NCI-H524 treated with DMSO at 0.1 percent for 48 hours (cell line): Measurements from ENCODE around the gene PEMT.

Experiments
- DNase-seq: peaks from one replicate; lab custom pipeline; 2025; lab: John Stamatoyannopoulos, UW

The PEMT gene

DNA sequence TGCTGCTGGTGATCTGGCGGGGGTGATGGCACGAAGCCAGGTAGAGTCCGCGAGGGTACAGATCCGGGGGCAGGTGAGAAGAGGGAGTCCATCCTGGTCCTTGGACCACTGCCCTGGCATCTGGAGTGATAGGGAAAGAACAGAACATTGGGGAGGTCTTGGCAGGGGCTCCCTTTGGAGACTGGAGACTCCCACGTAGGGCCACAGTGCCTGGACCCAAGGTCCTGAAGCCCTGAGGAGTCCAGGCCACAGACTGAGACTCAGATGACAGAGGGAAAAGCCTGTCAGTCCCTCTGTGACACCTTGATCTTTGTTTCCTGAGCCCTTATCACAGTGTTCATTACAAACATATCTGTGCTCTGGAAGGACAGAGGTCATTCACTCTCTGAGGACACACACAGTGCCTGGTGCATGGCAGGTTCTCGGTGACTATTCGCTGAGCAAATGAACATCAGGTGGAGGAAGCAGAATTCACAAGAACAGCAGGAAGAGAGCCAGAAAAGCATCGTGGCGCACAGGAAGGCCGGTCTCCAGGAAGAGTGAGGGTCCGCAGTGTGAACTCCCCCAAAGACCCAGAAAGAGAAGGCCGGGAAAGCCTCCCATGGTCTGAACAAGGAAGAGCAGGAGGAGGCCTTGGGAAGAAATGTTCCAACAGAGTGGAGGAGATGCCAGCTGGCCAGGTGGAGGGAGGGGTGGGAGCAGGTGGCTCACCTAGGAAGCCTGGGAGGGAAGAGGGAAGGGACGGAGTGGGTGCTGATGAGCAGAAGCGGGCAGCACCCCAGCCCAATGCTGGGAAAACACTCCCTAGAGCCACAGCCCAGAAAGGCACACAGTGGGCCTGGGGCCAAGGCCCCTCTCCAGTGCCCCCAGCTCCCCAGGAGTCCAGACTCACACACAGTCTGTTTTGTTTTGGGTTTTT, 20.5 kb downstream of the PEMT start:
- DNase-seq, result no peak

DNA sequence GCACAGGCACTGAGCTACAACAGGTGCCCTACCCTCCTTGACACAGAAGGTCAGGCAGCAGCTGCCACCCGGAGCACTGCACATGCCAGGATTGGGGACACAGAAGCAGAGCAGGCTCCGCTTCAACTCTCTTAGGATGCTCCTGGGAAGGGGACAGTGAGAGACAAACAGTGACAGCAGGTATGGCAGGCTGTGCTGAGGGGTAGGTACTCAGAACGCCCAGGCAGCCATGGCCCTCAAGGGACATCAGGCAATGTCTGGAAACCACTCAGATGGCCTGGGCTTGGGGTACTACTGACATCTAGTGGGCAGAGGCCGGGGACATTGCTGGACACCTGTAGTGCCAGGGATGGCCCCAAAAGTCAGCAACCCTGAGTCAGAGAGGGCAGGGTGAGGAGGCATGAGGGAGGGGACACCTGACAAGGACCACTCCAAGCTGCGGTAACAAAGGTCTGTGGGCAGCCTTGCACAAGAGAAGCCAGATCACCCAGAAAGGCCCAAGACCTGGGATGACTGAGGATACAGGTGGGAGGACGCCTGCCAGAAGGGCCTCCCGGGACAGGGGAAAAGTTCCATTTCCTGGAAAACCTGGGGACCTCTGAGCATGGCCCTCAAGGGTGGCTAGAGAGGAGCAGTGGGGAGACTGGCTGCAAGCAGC, 21.2 kb downstream of the PEMT start:
- peak; percentile 74 for DNase-seq

DNA sequence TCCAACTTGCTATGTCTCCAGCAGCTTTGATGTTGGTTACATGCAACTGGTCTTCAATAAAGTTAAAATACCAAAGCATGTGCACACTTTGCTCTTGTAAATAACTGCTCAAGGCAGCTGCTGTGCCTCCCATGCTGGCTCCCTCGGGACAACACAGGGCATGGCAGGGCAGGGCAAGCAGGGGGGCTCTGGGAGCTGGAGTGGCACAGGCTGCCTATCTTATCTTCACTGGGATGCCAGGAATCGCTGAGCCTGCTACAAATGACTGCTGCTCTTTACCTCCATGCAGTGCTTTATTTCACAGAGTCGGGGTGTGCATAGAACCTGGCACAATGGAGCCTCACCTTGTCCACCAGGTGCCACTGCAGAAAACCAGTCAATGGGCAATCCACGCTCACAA, 21.8 kb downstream of the PEMT start:
- no peak for DNase-seq

DNA sequence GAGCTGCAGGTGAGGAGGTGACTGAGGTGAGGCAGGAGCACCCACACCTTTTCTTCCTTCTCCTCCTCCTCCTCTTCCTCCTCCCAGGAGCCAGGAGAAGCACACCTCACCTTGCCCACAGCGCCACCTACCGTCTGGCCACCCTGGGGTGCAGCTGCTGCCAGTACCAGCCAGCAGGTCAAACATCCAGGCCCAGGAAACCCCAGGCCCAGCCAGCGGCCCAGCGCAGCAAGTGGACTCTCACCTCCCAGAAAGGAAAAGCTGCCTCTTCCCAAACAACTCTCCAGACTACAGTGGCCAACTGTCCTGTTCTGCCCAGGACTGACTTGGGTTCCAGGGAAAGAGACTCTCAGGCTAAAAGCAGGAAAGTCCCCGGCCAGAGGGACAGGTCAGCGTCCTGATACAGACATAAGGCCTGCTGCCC, 22.7 kb downstream of the PEMT start:
- DNase-seq, result no peak

DNA sequence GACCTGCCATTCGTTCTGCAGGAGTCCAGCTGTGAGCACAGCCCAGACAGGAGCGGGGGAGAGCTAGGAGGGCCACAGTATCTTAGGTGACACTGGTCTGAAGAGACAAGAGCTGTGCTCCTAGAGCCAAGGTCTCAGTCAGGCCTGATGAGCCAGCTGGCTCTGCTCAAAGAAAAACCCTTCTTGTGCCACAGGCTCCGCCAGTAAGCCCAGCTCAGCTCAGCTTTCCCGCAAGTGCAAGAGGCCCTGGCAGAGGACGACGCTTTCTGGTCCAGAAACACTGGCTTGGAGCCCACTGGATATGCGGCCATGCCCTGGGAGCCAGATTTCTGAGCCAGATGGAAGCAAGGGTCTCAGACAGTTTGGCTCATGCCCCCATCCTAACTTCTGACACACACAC, 23.9 kb downstream of the PEMT start:
- peak; percentile 22 for DNase-seq

DNA sequence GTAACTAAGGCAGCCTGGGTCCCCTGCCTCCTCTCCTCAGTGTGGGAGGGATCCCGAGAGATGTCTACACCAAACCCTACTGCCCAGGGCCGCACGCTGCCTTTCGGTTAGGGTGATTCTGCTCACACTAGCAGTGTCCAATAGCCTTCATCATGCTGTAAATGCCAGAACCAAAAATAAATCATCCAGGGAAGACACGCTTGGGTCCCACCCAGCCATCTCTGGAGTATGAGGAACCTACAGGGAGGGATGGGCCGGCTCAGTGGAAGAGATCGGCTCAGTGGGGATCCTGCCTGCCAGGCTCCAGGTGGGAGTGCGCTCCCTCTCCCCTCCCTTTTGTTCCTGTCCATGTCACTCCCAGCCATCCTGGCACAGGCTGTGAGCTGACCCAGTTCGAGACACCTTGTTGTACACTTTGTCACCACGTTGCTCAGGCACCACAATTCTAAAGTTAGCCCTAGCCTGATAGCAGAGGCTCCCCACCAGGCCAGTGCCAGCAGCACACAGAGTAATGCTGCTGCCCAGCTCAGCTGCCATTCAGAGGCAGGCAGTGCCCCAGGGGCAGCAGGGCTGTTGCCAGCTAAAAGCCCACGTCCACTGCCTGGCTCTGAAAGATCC, 24.5 kb downstream of the PEMT start:
- DNase-seq, result no peak

DNA sequence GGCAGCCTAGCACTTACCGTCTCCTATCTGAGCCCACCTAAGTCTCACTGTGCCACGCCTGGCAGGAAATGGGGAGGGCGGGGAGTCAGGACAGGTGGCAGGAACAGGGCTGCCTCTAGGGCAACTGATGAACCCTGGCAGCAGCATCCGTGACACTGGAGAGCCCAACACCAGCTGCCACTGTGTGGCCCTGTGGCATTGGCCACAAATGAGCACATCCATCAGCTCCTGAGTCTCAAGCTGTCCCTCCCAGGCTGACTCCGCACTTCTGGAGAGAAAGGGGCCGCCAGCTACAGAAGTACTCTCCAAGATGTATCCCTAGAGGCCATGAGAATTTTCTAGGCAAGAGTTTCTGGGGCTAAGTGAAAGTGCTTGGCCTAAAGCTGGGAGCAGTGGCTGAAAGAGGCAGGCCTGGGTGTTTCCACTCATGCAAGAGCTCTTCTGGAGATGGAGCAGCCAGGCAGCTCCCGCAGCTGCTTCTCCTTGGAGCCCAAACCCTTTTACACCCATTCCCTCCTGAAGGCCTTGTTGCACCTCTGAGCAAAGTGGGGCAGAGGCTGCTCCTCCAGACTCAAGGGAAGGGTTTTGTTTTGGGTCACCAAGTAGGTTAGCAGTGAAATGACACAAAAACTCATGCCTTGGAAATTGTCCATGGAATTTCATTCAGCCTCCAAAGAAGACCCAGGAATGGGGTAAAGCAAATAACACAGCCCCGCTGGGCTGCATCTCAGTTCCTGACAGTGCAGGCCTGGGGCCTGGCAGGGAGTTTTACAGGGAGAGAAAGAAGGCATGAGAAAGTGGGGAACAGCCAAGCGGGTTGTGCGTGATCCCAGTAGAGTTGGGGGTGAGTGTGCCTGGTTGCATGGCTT, 25.8 kb downstream of the PEMT start:
- no peak for DNase-seq

DNA sequence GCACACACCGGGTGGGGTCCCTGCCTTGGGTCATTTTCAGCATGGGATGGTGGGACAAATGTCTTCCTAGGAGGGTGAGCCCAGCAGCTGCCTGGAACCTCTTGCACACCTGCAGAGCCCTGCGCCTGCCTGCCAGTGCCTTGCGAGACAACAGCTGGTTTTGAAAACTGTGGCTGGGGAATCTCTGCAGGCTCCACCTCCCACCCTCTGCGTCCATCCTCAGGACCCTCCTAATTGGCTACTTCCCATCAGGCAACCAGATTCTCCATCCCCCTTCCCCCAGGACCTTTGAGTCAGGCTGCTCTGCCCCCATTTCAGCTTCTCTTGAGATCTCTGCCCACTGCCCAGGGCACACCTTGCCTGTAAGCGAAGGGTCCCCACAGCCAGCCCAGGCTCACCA, 26.6 kb downstream of the PEMT start:
- DNase-seq, result no peak

DNA sequence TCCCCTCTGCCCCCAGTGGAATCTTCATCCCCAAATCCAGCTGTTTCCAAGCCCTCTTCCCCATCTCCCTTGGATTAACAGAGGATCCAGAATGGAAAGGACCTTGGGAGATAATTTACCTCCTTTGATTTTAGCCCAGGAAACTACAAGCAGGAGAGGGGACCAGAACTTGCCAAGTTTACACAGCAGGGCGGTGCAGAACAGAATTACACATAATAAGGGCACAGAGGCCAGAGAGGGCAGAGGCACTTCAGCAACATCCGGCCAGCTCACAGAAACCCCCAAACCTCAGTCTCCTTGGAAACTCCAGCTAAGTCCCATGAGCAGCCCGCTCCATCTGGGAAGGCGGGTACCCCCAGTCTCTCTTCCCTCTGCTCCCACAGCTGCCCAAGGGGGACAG, 27.2 kb downstream of the PEMT start:
- no peak for DNase-seq

DNA sequence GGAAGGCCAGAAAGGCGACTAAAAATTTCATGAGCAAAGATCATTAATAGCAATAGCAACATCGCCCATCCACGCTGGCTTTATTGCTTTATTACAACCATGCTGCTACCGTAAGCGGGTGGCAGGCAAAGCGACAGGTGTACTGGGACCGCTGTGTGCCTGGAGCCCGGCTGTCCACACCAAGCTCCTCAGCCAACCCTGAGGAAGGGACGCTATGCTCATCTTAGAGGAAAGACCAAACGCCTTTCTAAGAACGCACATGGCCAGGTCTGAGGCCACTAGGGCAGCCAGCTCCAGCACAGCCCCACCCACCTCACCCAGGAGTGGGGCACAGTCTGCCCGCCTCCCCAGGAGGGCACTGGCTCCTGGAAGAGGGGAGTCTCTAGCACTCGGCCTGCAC, 28.0 kb downstream of the PEMT start:
- DNase-seq, result no peak

DNA sequence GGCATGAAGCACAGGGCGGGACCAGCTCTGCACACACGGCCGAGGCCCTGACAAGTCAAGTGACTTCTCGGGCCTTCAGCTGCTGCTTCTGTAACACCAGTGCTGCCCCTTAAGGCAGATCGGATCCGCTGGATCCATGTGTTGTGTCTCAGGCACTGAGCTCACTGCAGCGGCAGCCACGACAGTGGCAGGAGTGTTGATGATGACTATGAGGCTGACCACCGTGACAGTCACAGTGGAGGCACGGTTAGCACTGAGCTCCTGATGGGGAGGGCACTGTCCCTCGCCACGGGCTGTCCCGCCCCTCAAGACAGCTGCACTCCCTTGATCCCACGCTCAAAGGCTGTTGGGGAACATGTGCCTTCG, 29.4 kb downstream of the PEMT start:
- no peak for DNase-seq

DNA sequence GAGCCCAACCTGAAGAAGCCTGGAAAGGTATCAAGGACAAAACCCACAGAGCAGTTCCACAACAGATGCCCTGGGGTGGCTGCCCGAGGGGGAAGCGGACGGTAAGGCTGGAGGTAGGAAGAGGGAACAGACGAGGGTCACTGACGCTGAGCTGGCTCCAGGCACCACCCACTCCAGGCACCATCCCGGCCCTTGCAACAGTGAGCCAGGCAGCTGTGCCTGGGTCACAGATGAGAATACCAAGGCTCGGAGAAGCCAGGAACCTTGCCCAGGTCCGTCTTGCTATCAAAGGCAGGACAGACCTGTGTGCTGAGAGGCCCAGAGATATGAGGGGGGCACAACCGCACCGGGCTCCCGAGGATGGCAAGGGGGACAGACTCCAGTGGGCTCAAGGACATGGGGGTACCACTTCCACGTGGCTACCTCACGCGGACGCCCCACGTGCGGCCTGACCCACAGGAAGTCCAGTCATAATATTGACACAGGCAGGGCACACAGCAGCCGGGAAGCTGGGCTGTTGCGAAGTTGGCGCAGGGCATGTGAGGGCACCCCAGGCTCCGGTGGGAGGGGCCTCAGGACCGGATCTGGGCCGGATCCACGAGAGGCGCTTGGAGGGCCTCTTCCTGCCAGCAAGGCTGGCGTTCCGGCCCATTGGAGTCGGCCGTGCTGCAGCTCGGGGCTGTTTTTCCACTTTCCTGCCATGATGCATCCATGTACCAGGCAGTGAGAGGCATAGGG, 29.9 kb downstream of the PEMT start:
- no peak for DNase-seq

DNA sequence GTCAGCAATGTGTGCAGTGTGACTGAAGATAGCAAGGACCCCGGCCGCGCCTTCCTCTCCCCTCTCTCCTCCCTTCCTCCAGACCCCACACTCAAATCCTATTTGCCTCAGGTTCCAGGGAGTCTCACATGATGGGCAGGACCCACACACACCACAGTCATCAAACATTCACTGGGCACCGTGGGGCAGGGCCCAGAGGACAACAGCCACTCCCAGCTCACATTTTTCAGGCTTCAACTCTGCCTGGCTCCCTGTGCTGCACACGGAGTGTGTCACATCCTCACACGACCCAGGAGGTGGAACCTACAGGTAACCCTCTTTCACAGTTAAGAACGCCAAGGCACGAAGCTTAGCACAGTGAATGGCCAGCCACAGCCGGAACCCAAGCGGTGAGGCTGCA, 30.5 kb downstream of the PEMT start:
- DNase-seq, result no peak

DNA sequence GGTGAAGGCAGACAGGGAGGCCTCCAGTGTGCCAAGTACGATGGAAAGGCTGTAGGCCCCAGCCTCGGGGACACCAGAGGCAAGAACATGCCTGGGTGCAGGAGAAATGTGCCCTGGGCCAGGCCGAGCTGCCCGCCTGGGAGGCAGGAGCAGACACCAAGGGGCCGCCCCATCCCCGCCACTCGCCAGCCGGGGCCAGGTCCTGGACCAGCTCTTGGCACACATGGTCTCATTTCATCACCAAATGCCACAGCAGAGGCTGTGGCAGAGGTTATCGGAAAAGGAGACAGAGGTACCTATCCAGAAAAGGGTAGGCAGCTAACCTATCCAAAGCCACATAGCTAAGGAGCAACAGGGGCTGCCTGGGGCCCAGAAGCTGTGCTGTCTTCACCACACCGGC, 31.3 kb downstream of the PEMT start:
- DNase-seq, result no peak

DNA sequence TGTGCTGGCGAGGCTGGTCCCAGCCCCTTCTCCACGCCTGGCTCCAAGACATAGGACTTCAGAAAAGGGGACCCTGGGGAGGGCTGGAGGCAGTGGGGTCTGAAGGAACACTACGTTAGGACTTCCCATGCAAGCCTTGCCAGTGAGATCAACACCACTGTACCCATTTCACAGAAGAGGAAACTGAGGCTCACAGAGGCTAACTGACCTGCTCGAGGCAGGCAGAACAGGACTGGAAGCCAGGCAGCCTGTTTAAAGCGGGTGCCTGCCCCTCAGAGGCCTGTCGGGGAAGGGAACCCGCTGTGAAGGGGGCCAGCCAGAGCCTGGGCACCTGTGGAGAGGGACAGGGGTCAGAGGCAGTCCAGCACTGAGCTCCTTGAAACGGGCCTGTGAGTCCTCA, 32.3 kb downstream of the PEMT start:
- DNase-seq, result no peak

DNA sequence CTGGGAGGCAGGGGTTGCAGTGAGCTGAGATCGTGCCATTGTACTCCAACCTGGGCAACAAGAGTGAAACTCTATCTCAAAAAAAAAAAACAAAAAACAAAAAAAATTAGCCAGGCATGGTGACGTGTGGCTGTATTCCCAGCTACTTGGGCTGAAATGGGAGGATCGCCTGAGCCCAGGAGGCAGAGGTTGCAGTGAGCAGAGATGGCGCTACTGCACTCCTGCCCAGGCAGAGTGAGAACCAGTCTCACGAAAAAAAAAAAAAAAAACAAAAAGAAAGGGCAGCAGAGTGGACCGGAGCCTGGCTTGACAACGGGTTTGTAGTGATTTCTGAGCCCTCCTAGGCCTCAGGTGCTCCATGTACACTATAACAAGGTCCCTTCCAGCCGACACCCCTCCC, 33.1 kb downstream of the PEMT start:
- no peak for DNase-seq

DNA sequence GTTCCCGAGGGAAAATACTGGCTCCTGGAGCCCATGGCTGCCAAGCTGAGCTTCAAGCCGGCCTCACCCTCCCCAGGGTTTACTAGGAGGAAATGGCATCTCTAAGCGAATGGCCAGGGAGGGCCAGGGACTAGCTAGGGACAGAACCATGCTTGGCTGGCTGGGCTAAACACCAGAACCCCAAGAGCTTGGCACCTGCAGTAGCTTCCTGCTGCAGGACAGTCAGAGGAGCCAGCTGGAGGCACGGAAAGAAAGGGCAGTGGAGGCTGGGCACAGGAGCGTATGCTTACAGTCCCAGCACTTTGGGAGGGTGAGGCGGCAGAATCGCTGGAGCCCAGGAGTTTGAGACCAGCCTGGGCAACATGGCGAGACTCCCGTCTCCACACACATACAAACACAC, 33.7 kb downstream of the PEMT start:
- no peak for DNase-seq

DNA sequence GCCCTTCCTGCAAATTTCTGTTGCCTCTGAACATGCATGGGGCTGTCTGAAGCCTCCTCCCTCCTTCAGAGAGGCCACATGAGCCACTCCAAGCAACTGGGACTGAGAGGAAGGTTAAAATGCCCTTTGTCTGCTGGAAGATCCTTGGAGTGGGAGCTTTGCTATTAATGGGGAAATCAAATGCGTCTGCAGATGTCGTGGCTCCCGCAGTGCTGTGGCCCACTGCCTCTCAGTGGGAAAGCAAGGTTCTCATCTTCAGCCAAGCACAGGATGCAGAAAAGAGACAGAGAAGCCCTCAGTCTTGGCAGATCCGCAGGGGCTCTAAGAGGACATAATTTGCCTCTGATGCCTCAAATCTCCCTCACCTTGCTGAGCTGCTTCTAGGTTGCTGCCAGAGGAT, 34.8 kb downstream of the PEMT start:
- no peak for DNase-seq

DNA sequence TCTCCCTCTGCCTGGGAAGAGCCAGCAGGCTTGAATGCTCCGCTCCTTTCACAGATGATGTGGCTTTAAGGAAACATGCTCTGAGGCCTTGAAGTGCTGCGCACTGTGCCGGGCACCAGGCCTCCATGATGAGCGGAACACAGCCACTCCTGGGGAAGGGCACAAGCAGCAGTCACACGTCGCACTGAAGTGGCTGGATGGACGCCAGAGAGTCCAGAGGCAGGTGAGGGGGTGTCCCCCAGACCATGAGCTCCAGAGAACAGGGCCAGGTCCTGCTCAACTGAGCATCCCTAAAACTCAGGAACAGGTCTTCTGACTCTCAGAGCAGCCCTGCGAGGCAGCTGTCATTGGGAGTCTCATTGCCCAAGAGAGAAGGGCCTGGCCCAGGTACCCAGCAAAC, 35.6 kb downstream of the PEMT start:
- DNase-seq, result no peak

DNA sequence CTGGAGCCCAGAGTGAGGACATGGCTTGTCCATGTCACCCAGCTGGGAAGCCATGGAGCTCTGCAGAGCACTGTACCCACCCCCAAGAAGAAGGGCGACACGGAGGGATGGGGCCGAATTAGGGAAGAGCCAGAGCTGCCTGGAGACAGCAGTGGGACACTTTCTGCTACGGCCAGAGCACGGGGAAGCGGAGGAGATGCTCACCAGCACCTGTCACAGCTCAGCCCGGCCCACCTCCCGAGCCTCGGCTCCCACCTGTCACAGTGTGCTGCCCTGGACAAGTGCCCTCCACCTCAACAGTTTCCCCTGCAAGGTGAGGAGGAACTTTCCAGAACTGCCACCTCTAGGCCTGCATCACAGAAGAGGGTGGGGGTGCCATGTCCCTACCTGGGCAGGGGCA, 36.4 kb downstream of the PEMT start:
- DNase-seq, result no peak

DNA sequence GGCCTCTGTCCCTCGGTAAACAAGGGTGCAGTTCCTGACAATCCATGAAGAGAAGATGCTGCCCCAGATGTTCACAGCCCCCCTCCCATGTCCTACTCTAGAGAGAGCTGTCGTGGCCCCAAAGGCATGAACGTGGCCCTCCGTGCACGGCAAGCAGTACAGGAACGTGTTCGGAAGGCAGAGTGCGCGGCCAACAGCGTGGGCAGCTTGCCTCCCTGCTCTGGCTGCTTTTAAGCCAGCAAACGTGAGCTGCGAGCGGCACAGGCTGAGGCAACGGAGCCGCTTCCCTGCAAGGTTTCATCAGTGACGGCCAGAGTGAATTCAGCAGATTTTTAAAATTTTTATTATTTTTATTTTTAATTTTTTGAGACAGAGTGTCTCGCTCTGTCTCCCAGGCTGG, 37.2 kb downstream of the PEMT start:
- no peak for DNase-seq
